Osteocyte (in vitro differentiated cells): ENCODE data around the gene SERP2. TPM values are rescaled to one million over a fixed set of nuclear protein-coding genes. Genes with fewer than 3 reads are reported as not detected.

ENCODE experiments used
- DNase-seq: peaks from one replicate; pipeline ENCODE4 v3.0.0; 2021; ENCODE audit warnings: mixed read lengths; ENCODE audit not compliant: unreplicated experiment; ENCODE audit errors: extremely low spot score
- H3K27ac Mint-ChIP-seq: one replicate; pipeline ENCODE4 v1.8.0; 2021; ENCODE audit warnings: mild to moderate bottlenecking, mixed read lengths; ENCODE audit not compliant: unreplicated experiment
- H3K27me3 Mint-ChIP-seq: one replicate; pipeline ENCODE4 v1.8.0; 2021; ENCODE audit warnings: mixed read lengths; ENCODE audit not compliant: unreplicated experiment
- H3K36me3 Mint-ChIP-seq: one replicate; pipeline ENCODE4 v1.8.0; 2021; ENCODE audit warnings: mixed read lengths; ENCODE audit not compliant: unreplicated experiment
- H3K4me1 Mint-ChIP-seq: one replicate; pipeline ENCODE4 v1.8.0; 2021; ENCODE audit warnings: mixed read lengths; ENCODE audit not compliant: unreplicated experiment
- H3K4me3 Mint-ChIP-seq: one replicate; pipeline ENCODE4 v1.8.0; 2021; ENCODE audit warnings: mild to moderate bottlenecking, moderate library complexity, mixed read lengths; ENCODE audit not compliant: unreplicated experiment
- H3K9me3 Mint-ChIP-seq: one replicate; pipeline ENCODE4 v1.8.0; 2021; ENCODE audit warnings: mixed read lengths; ENCODE audit not compliant: unreplicated experiment
- CTCF ChIP-seq: fragments of 200-600 bp; sonication (generic); IDR thresholded peaks from 2 replicates; pipeline ENCODE4 v1.5.0; 2021; ENCODE audit warnings: antibody characterized with exemption, mild to moderate bottlenecking, moderate library complexity
- total RNA-seq: library from RNA; stranded (reverse); gene quantifications from 2 replicates; pipeline ENCODE4 v1.2.1, GENCODE V29; 2021

SERP2 gene
- total RNA-seq, 1 donor from 2014 or later, result 8.4 TPM

GRCh38 chr13:44364345-44365000, 9.2 kb upstream of the SERP2 start:
- Mint-ChIP-seq H3K4me3 (no peak overlapping the region), H3K36me3 (no peaks in the 10 kb centered on the region), H3K27me3 (no peaks in the 10 kb centered on the region), H3K9me3 (no peaks in the 10 kb centered on the region), H3K4me1 (peaks cover 44% of the 10 kb centered on the region), H3K27ac (peak overlapping the region; percentile 32)
- no peak for DNase-seq
- TF ChIP-seq CTCF, result no peak

- Mint-ChIP-seq H3K4me3 (no peak overlapping the region), H3K27ac (no peak overlapping the region), H3K36me3 (no peaks in the 10 kb centered on the region), H3K27me3 (no peaks in the 10 kb centered on the region), H3K4me1 (peaks cover 44% of the 10 kb centered on the region), H3K9me3 (no peaks in the 10 kb centered on the region)
- DNase-seq, result no peak
- no peak for TF ChIP-seq CTCF
Observed at GRCh38 chr13:44365008-44365407, 8.6 kb upstream of the SERP2 start.

- H3K4me3 Mint-ChIP-seq, result no peak overlapping the region
- peaks cover 41% of the 10 kb centered on the region for H3K4me1 Mint-ChIP-seq
- TF ChIP-seq CTCF, result no peak
- H3K36me3 Mint-ChIP-seq, result no peaks in the 10 kb centered on the region
- no peaks in the 10 kb centered on the region for H3K27me3 Mint-ChIP-seq
- no peaks in the 10 kb centered on the region for H3K9me3 Mint-ChIP-seq
- DNase-seq, result no peak
- H3K27ac Mint-ChIP-seq, result no peak overlapping the region
Observed at GRCh38 chr13:44365899-44366298, 7.7 kb upstream of the SERP2 start.

- Mint-ChIP-seq H3K27me3 (no peaks in the 10 kb centered on the region), H3K36me3 (no peaks in the 10 kb centered on the region), H3K27ac (peak overlapping the region; percentile 45), H3K4me1 (peaks cover 36% of the 10 kb centered on the region), H3K9me3 (no peaks in the 10 kb centered on the region), H3K4me3 (no peak overlapping the region)
- no peak for DNase-seq
- TF ChIP-seq CTCF, result no peak
Observed at GRCh38 chr13:44368062-44368591, 5.5 kb upstream of the SERP2 start.

GRCh38 chr13:44368599-44369368, 4.8 kb upstream of the SERP2 start:
- no peaks in the 10 kb centered on the region for H3K36me3 Mint-ChIP-seq
- H3K4me3 Mint-ChIP-seq, result no peak overlapping the region
- H3K27me3 Mint-ChIP-seq, result no peaks in the 10 kb centered on the region

More at GRCh38 chr13:44368599-44369368, 4.8 kb upstream of the SERP2 start:
- H3K27ac Mint-ChIP-seq, result no peak overlapping the region
- H3K4me1 Mint-ChIP-seq, result peaks cover 35% of the 10 kb centered on the region
- TF ChIP-seq CTCF, result no peak
- DNase-seq, result no peak
- H3K9me3 Mint-ChIP-seq, result no peaks in the 10 kb centered on the region
